H1 (cell line): Measurements from ENCODE around the gene L3MBTL1. TPM values are rescaled to one million over a fixed set of nuclear protein-coding genes. Genes with fewer than 3 reads are reported as not detected.

Source experiments
- CTCF ChIA-PET: fragments of 300-600 bp; sonication (Branson Sonifier 250); formaldehyde crosslinking; loops from one replicate; lab custom pipeline; 2021; ENCODE audit not compliant: partially characterized antibody; lab: Charles Lee
- POLR2A ChIA-PET: fragments of 300-600 bp; sonication (Branson Sonifier 250); formaldehyde crosslinking; loops from one replicate; lab custom pipeline; 2021; ENCODE audit warnings: inconsistent platforms; ENCODE audit not compliant: partially characterized antibody; lab: Charles Lee
- DNase-seq, 2 experiments: peaks; one replicate each; pipeline versions ENCODE4 v3.0.0 to v3.0.0-alpha.2; 2010 to 2022; ENCODE audit warnings: low spot score in 2 of 2, low read depth in 1 of 2, mixed read lengths in 1 of 2
- FAIRE-seq: peaks from 2 replicates; lab custom pipeline; 2011; peaks lifted over from hg19 to GRCh38; lab: Jason Lieb, UNC
- H2AFZ ChIP-seq: 2 replicates; pipeline ENCODE4 v1.8.1; 2012; ENCODE audit warnings: low read length, inconsistent platforms
- H2AK5ac ChIP-seq: 2 replicates; pipeline ENCODE4 v1.6.1; 2013; ENCODE audit warnings: low read depth, low read length
- H2BK120ac ChIP-seq: replicated peaks from 2 replicates; pipeline ENCODE3; 2013; ENCODE audit warnings: low read depth, low read length, inconsistent platforms
- H2BK12ac ChIP-seq: 2 replicates; pipeline ENCODE4 v1.6.1; 2013; ENCODE audit warnings: low read depth, low read length
- H2BK15ac ChIP-seq: 2 replicates; pipeline ENCODE4 v1.6.1; 2013; ENCODE audit warnings: low read length
- H2BK20ac ChIP-seq: 2 replicates; pipeline ENCODE4 v1.6.1; 2013; ENCODE audit warnings: low read length
- H2BK5ac ChIP-seq: 2 replicates; pipeline ENCODE4 v1.6.1; 2013; ENCODE audit warnings: low read depth, low read length
- H3K14ac ChIP-seq: 2 replicates; pipeline ENCODE4 v1.6.1; 2013; ENCODE audit warnings: inconsistent platforms; ENCODE audit not compliant: insufficient read length
- H3K18ac ChIP-seq: 2 replicates; pipeline ENCODE4 v1.6.1; 2013; ENCODE audit warnings: low read length; ENCODE audit errors: extremely low read depth
- H3K23ac ChIP-seq: 2 replicates; pipeline ENCODE4 v1.6.1; 2013; ENCODE audit warnings: inconsistent platforms; ENCODE audit not compliant: insufficient read length
- H3K23me2 ChIP-seq: 2 replicates; pipeline ENCODE4 v1.6.1; 2013; ENCODE audit warnings: low read depth, low read length
- H3K27ac ChIP-seq: 2 replicates; pipeline ENCODE4 v1.6.1; 2011; ENCODE audit warnings: low read depth, low read length, inconsistent platforms
- H3K27me3 ChIP-seq, 4 experiments: replicated peaks in 1 of 4; 1 replicate in 1 of 4; 2 replicates in 3 of 4; pipeline versions ENCODE4 v1.6.1 to v1.8.1; 2011 to 2013; ENCODE audit warnings: low read length in 3 of 4, mild to moderate bottlenecking in 3 of 4, inconsistent platforms in 2 of 4, mixed read lengths in 2 of 4, moderate library complexity in 1 of 4; ENCODE audit not compliant: control insufficient read depth in 3 of 4, insufficient read depth in 3 of 4; ENCODE audit errors: extremely low read depth in 1 of 4
- H3K36me3 ChIP-seq, 4 experiments: 2 replicates each; pipeline versions ENCODE4 v1.6.1 to v1.8.1; 2011 to 2013; ENCODE audit warnings: mild to moderate bottlenecking in 4 of 4, low read length in 3 of 4, moderate library complexity in 2 of 4, control low read depth in 1 of 4, inconsistent platforms in 1 of 4; ENCODE audit not compliant: insufficient read depth in 4 of 4, control insufficient read depth in 2 of 4
- H3K4ac ChIP-seq: replicated peaks from 2 replicates; pipeline ENCODE3; 2013; ENCODE audit warnings: low read length, low read depth, mixed read lengths, inconsistent platforms; ENCODE audit not compliant: insufficient read length
- H3K4me1 ChIP-seq, 4 experiments: replicated peaks in 1 of 4; 1 replicate in 1 of 4; 2 replicates in 3 of 4; pipeline versions ENCODE4 v1.6.1 to v1.8.1; 2011 to 2013; ENCODE audit warnings: low read length in 3 of 4, inconsistent platforms in 2 of 4, mixed read lengths in 1 of 4; ENCODE audit not compliant: insufficient read depth in 4 of 4, control insufficient read depth in 3 of 4
- H3K4me2 ChIP-seq, 2 experiments: 2 replicates each; pipeline versions ENCODE4 v1.6.1 to v1.8.1; 2011 to 2013; ENCODE audit warnings: low read depth in 2 of 2, low read length in 2 of 2, control low read depth in 1 of 2, inconsistent platforms in 1 of 2, mild to moderate bottlenecking in 1 of 2; ENCODE audit not compliant: insufficient read depth in 1 of 2
- H3K4me3 ChIP-seq, 4 experiments: fragments of 200-600, 300-600 bp in 1 of 4; sonication (generic), shearing (Covaris generic), sonication (Bioruptor Twin) in 1 of 4; 2 replicates each; pipeline versions ENCODE4 v1.5.1 to v1.8.1; 2011 to 2016; ENCODE audit warnings: low read length in 4 of 4, low read depth in 3 of 4, control low read depth in 2 of 4, inconsistent platforms in 2 of 4, mild to moderate bottlenecking in 2 of 4, mixed read lengths in 1 of 4, moderate library complexity in 1 of 4; ENCODE audit not compliant: insufficient read depth in 2 of 4; ENCODE audit errors: extremely low read depth in 1 of 4
- H3K56ac ChIP-seq: replicated peaks from 2 replicates; pipeline ENCODE3; 2013; ENCODE audit warnings: low read depth, mild to moderate bottlenecking, mixed read lengths, low read length, inconsistent platforms; ENCODE audit not compliant: insufficient read length
- H3K79me1 ChIP-seq: 2 replicates; pipeline ENCODE4 v1.6.1; 2013; ENCODE audit warnings: low read depth, low read length, control low read depth
- H3K79me2 ChIP-seq, 2 experiments: 2 replicates each; pipeline versions ENCODE4 v1.6.1 to v1.8.1; 2012 to 2013; ENCODE audit warnings: low read length in 2 of 2, mild to moderate bottlenecking in 2 of 2, inconsistent platforms in 1 of 2; ENCODE audit not compliant: insufficient read depth in 2 of 2, control insufficient read depth in 1 of 2
- H3K9ac ChIP-seq, 4 experiments: replicated peaks in 1 of 4; 1 replicate in 1 of 4; 2 replicates in 3 of 4; pipeline versions ENCODE4 v1.6.1 to v1.8.1; 2011 to 2013; ENCODE audit warnings: low read depth in 3 of 4, low read length in 3 of 4, control low read depth in 2 of 4, mild to moderate bottlenecking in 2 of 4, moderate library complexity in 2 of 4, inconsistent platforms in 1 of 4; ENCODE audit errors: extremely low read depth in 1 of 4
- H3K9me3 ChIP-seq, 2 experiments: 2 replicates each; pipeline versions ENCODE4 v1.6.1 to v1.8.1; 2012 to 2013; ENCODE audit warnings: mild to moderate bottlenecking in 2 of 2, moderate library complexity in 2 of 2, control low read depth in 1 of 2, inconsistent platforms in 1 of 2, low read depth in 1 of 2, low read length in 1 of 2, mixed read lengths in 1 of 2; ENCODE audit not compliant: insufficient read depth in 2 of 2
- H4K20me1 ChIP-seq, 2 experiments: replicated peaks in 1 of 2; 2 replicates each; pipeline versions ENCODE3 to v1.8.1; 2011 to 2013; ENCODE audit warnings: inconsistent platforms in 2 of 2, low read length in 2 of 2, mild to moderate bottlenecking in 1 of 2; ENCODE audit not compliant: insufficient read depth in 2 of 2, control insufficient read depth in 1 of 2
- H4K5ac ChIP-seq: 2 replicates; pipeline ENCODE4 v1.6.1; 2013; ENCODE audit warnings: low read length, low read depth, mixed read lengths, inconsistent platforms; ENCODE audit not compliant: insufficient read length
- H4K8ac ChIP-seq: 2 replicates; pipeline ENCODE4 v1.8.0; 2013; ENCODE audit warnings: mild to moderate bottlenecking, moderate library complexity, low read length, inconsistent platforms; ENCODE audit not compliant: insufficient read depth; ENCODE audit errors: extremely low read depth
- H4K91ac ChIP-seq: replicated peaks from 2 replicates; pipeline ENCODE3; 2013; ENCODE audit warnings: low read length, mixed read lengths, inconsistent platforms; ENCODE audit not compliant: insufficient read length
- BACH1 ChIP-seq: IDR thresholded peaks from 2 replicates; pipeline ENCODE4 v1.6.1; 2012; ENCODE audit warnings: low read length, improper control_type of control experiment
- CHD2 ChIP-seq: IDR thresholded peaks from 2 replicates; pipeline ENCODE4 v1.6.1; 2012; ENCODE audit warnings: low read length, improper control_type of control experiment
- CTCF ChIP-seq, 3 experiments: IDR thresholded peaks; 1 replicate in 2 of 3; 2 replicates in 1 of 3; pipeline versions ENCODE4 v1.5.1 to v1.6.1; 2011; ENCODE audit warnings: low read length in 3 of 3, mild to moderate bottlenecking in 3 of 3, inconsistent platforms in 2 of 3, low read depth in 1 of 3, moderate library complexity in 1 of 3; ENCODE audit not compliant: insufficient read depth in 1 of 3; ENCODE audit errors: control extremely low read depth in 1 of 3
- KDM1A ChIP-seq: fragments of 200-600, 300-600 bp; sonication (generic); IDR thresholded peaks from 2 replicates; pipeline ENCODE4 v1.7.1; 2016; ENCODE audit warnings: mild to moderate bottlenecking, low read length, borderline replicate concordance
- SP2 ChIP-seq: IDR thresholded peaks from 2 replicates; pipeline ENCODE4 v1.6.1; 2012; ENCODE audit warnings: mild to moderate bottlenecking, low read length, inconsistent platforms
- TBP ChIP-seq: IDR thresholded peaks from 2 replicates; pipeline ENCODE4 v1.6.1; 2011; ENCODE audit warnings: low read depth, low read length, improper control_type of control experiment
- WGBS, 2 experiments: shearing (Covaris generic) in 1 of 2; methylation state at CpG; one replicate each; pipeline versions ENCODE4 v1.1.6 to v1.1.7; 2013 to 2015; ENCODE audit warnings: low lambda C conversion rate in 2 of 2, mixed read lengths in 2 of 2, inconsistent platforms in 1 of 2, low coverage in 1 of 2, missing lambda C conversion rate in 1 of 2; ENCODE audit not compliant: insufficient replicate concordance in 2 of 2, insufficient coverage in 1 of 2, insufficient read length in 1 of 2; ENCODE audit errors: extremely low coverage in 1 of 2, missing lambda C conversion rate in 1 of 2; 5-methylcytosine and 5-hydroxymethylcytosine counted together
- polyA plus RNA-seq, 7 experiments: library from polyadenylated mRNA; depleted of rRNA in 3 of 7; stranded (reverse) in 5 of 7; unstranded in 2 of 7; fragments of >200 nt in 5 of 7; fragments of 200-250 nt in 2 of 7; gene quantifications; 1 replicate in 5 of 7; 2 replicates in 1 of 7; 4 replicates in 1 of 7; pipeline versions ENCODE4 v1.2.1 to v1.2.3, GENCODE V29; 2011 to 2013; ENCODE audit warnings: missing spikeins in 2 of 7, mixed read lengths in 2 of 7
- total RNA-seq: library from RNA; stranded (reverse); fragmentation: NEBNext Ultra II Directional; extraction: Animal tissue kit (Norgen Biotek cat#: 25700); gene quantifications from 2 replicates; pipeline ENCODE4 v1.2.1, GENCODE V29; 2021

L3MBTL1 gene
- total and polyA plus RNA-seq, 2 of the 8 experiments (the other 6 are each of a cell fraction or from before 2014, with no cell fraction given), result 11.9 to 17.0 TPM

- H2BK120ac ChIP-seq, result no peak overlapping the region
- no peak overlapping the region for H2BK15ac ChIP-seq
- no peak overlapping the region for H3K27ac ChIP-seq
- POLR2A ChIA-PET, result interaction anchor here (0.6 to 4.8 kb wide), 2 partner anchors 34 to 200 kb away, joined by 3 to 24 read pairs; partner anchors contain the start of gene SRSF6
- no peak overlapping the region for H2AK5ac ChIP-seq
- H3K79me1 ChIP-seq, result no peaks in the 10 kb centered on the region
- DNase-seq, result no peak
- H2BK5ac ChIP-seq, result no peak overlapping the region
- no peaks in the 10 kb centered on the region for H4K20me1 ChIP-seq
- H3K4me1 ChIP-seq, result no peaks in the 10 kb centered on the region
- H2AFZ ChIP-seq, result no peak overlapping the region
- 91% methylated on average over 3 of the region's 3 CpGs; no CpG with 5 or more reads in 1 of the 2 experiments for WGBS, 2 experiments
- peaks cover 0 to 4% of the 10 kb centered on the region in 2 experiments; a peak in 1 of 4 replicates for H3K9me3 ChIP-seq
- H3K18ac ChIP-seq, result no peak overlapping the region
- no peak overlapping the region for H4K5ac ChIP-seq
- no peak overlapping the region for H3K14ac ChIP-seq
- no peaks in the 10 kb centered on the region for H3K23me2 ChIP-seq
- FAIRE-seq, result no peak
- H3K4ac ChIP-seq, result no peak overlapping the region
- H3K56ac ChIP-seq, result no peak overlapping the region
- H3K79me2 ChIP-seq, result no peaks in the 10 kb centered on the region
- no peak overlapping the region for H3K23ac ChIP-seq
- CTCF ChIA-PET, result no interaction called here
- TF ChIP-seq BACH1 (no peak), CTCF (IDR thresholded peaks at IDR 0.05; ENCODE audit: control extremely low read depth in 1 of 3, insufficient read depth in 1 of 3, low read depth in 1 of 3, low read length in 3 of 3) (no peak), TBP (no peak), SP2 (no peak), CHD2 (no peak), KDM1A (no peak)
- H4K91ac ChIP-seq, result no peak overlapping the region
- no peak overlapping the region for H2BK20ac ChIP-seq
- no peak overlapping the region for H2BK12ac ChIP-seq
- H3K27me3 ChIP-seq, result no peaks in the 10 kb centered on the region
- no peak overlapping the region for H4K8ac ChIP-seq
- no peak overlapping the region for H3K4me3 ChIP-seq
- no peaks in the 10 kb centered on the region for H3K36me3 ChIP-seq
- H3K4me2 ChIP-seq, result no peak overlapping the region
- H3K9ac ChIP-seq, result no peak overlapping the region
Measured at GRCh38 chr20:43492101-43492500, 15.4 kb upstream of the L3MBTL1 start.
